WTC11 (cell line): ENCODE data around the gene GART. TPM values are rescaled to one million over a fixed set of nuclear protein-coding genes. Genes with fewer than 3 reads are reported as not detected.

Source experiments
- ATAC-seq: fragments of 200-7000 bp; cut with Tn5 transposase; 2 replicates; pipeline ENCODE4 v1.10.0; 2021; ENCODE audit warnings: mild to moderate bottlenecking, moderate library complexity
- CTCF ChIA-PET: fragments of 300-600 bp; sonication (Branson Sonifier 250); formaldehyde crosslinking; loops from one replicate; lab custom pipeline; 2021; ENCODE audit warnings: antibody characterized with exemption; lab: Charles Lee
- POLR2A ChIA-PET: fragments of 350-600 bp; sonication (Branson Sonifier 250); formaldehyde crosslinking; loops from one replicate; lab custom pipeline; 2021; ENCODE audit warnings: antibody characterized with exemption; lab: Charles Lee
- DNase-seq: peaks from one replicate; pipeline ENCODE4 v3.0.0; 2021; ENCODE audit warnings: low spot score
- H3K27ac Mint-ChIP-seq: 2 replicates; pipeline ENCODE4 v1.8.0; 2021; ENCODE audit warnings: mixed read lengths
- H3K27me3 Mint-ChIP-seq: 2 replicates; pipeline ENCODE4 v1.8.0; 2021; ENCODE audit warnings: low read depth, mild to moderate bottlenecking, moderate library complexity, mixed read lengths
- H3K36me3 Mint-ChIP-seq: 2 replicates; pipeline ENCODE4 v1.8.0; 2021; ENCODE audit warnings: mixed read lengths
- H3K4me1 Mint-ChIP-seq: 2 replicates; pipeline ENCODE4 v1.8.0; 2022; ENCODE audit warnings: mixed read lengths
- H3K4me3 Mint-ChIP-seq: 2 replicates; pipeline ENCODE4 v1.8.0; 2021; ENCODE audit warnings: mild to moderate bottlenecking, moderate library complexity, mixed read lengths
- H3K9me3 Mint-ChIP-seq: 2 replicates; pipeline ENCODE4 v1.8.0; 2021; ENCODE audit warnings: mixed read lengths
- CBFB ChIP-seq: sonication (generic); formaldehyde crosslinking; IDR thresholded peaks from 2 replicates; pipeline ENCODE4 v1.8.1; 2022; ENCODE audit warnings: mild to moderate bottlenecking, low read depth, missing genetic modification reagents
- CREM ChIP-seq: sonication (generic); formaldehyde crosslinking; IDR thresholded peaks from 2 replicates; pipeline ENCODE4 v1.8.1; 2022; ENCODE audit warnings: mild to moderate bottlenecking, missing genetic modification reagents, moderate library complexity
- ETV6 ChIP-seq: sonication (generic); formaldehyde crosslinking; IDR thresholded peaks from 2 replicates; pipeline ENCODE4 v1.8.1; 2022; ENCODE audit warnings: mild to moderate bottlenecking, missing genetic modification reagents
- FOXK1 ChIP-seq: sonication (generic); formaldehyde crosslinking; IDR thresholded peaks from 2 replicates; pipeline ENCODE4 v1.8.0; 2022; ENCODE audit warnings: mild to moderate bottlenecking, moderate library complexity, missing genetic modification reagents
- JUN ChIP-seq: sonication (generic); formaldehyde crosslinking; IDR thresholded peaks from 2 replicates; pipeline ENCODE4 v1.8.0; 2023; ENCODE audit warnings: mild to moderate bottlenecking, missing genetic modification reagents
- NFATC4 ChIP-seq: fragments of 250-450 bp; sonication (Bioruptor Pico); IDR thresholded peaks from 2 replicates; pipeline ENCODE4 v1.9.0; 2021; ENCODE audit warnings: mild to moderate bottlenecking
- TEAD1 ChIP-seq: sonication (generic); formaldehyde crosslinking; IDR thresholded peaks from 2 replicates; pipeline ENCODE4 v1.8.0; 2022; ENCODE audit warnings: mild to moderate bottlenecking, missing genetic modification reagents
- ZBTB21 ChIP-seq: sonication (generic); formaldehyde crosslinking; IDR thresholded peaks from 2 replicates; pipeline ENCODE4 v1.8.1; 2023; ENCODE audit warnings: mild to moderate bottlenecking, missing genetic modification reagents, borderline replicate concordance
- ZNF219 ChIP-seq: sonication (generic); formaldehyde crosslinking; IDR thresholded peaks from 2 replicates; pipeline ENCODE4 v1.8.0; 2023; ENCODE audit warnings: missing genetic modification reagents, mild to moderate bottlenecking, borderline replicate concordance
- ZNF263 ChIP-seq: sonication (generic); formaldehyde crosslinking; IDR thresholded peaks from 2 replicates; pipeline ENCODE4 v1.8.1; 2022; ENCODE audit warnings: low read depth, mild to moderate bottlenecking, moderate library complexity, missing genetic modification reagents
- ZNF396 ChIP-seq: fragments of 250-450 bp; sonication (Bioruptor Pico); IDR thresholded peaks from 2 replicates; pipeline ENCODE4 v1.8.0; 2021; ENCODE audit warnings: mild to moderate bottlenecking, moderate library complexity, borderline replicate concordance
- ZNF532 ChIP-seq: fragments of 250-450 bp; sonication (Bioruptor Pico); IDR thresholded peaks from 2 replicates; pipeline ENCODE4 v1.9.0; 2021; ENCODE audit warnings: mild to moderate bottlenecking, borderline replicate concordance
- total RNA-seq: library from RNA; stranded (reverse); gene quantifications from 3 replicates; pipeline ENCODE4 v1.2.3, GENCODE V29; 2021
- TF ChIP-seq, protein P1 (sequence below): sonication (generic); formaldehyde crosslinking; IDR thresholded peaks from 2 replicates; pipeline ENCODE4 v1.8.0; 2022; ENCODE audit warnings: mild to moderate bottlenecking, missing genetic modification reagents
- TF ChIP-seq, protein P2 (sequence below): sonication (generic); formaldehyde crosslinking; IDR thresholded peaks from 2 replicates; pipeline ENCODE4 v1.8.1; 2023; ENCODE audit warnings: mild to moderate bottlenecking, moderate library complexity, missing genetic modification reagents

GART gene
- total RNA-seq, 1 experiment from 2014 or later: 223 TPM

DNA sequence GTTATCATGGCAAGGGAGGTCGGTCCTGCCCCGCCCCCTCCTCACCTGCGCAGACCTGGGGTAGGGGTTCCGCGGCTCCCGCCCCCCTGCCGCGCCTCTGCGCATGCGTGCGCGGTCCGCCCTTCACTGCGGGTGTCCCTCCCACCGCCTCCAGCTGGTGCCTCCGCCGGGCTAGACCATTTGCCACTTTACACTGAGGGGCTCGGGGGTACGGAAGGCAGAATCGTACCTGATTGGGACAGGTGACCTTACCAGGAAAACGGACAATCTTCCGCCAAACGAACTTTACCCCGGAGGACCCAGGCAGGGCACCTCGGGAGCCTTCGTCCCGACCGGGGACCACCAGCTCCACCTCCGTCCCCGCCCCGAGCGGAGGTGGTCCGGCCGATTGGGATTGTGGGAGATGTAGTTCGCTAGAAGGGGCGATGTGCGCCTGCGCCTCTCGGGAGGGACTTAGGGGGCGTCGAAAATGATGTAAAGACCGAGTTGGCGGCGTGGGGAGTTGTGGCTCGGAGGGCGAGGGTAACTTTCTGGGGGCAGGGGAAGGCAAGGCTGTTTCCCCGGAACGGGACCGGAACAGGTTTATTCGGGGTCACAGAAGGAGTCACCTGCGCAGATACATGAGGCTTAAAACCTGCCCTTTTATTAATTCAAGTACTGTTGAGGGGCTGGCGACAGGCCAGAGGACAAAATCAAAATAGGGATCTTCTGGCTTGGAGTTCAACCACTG is 50.4 kb downstream of the GART start, which contains the start of gene DNAJC28 (continued):
- TF ChIP-seq ZNF532 (no peak), ETV6 (peak; percentile 93), TEAD1 (CRISPR knock-in tag) (0 out of 2 replicates have a peak, but pooled peaks have one; percentile 55), FOXK1 (0 out of 2 replicates have a peak, but pooled peaks have one; percentile 6), NFATC4 (no peak), CREM (0 out of 2 replicates have a peak, but pooled peaks have one; percentile 51), JUN (CRISPR knock-in tag) (0 out of 2 replicates have a peak, but pooled peaks have one; percentile 27)
- TF ChIP-seq, protein P1, sequence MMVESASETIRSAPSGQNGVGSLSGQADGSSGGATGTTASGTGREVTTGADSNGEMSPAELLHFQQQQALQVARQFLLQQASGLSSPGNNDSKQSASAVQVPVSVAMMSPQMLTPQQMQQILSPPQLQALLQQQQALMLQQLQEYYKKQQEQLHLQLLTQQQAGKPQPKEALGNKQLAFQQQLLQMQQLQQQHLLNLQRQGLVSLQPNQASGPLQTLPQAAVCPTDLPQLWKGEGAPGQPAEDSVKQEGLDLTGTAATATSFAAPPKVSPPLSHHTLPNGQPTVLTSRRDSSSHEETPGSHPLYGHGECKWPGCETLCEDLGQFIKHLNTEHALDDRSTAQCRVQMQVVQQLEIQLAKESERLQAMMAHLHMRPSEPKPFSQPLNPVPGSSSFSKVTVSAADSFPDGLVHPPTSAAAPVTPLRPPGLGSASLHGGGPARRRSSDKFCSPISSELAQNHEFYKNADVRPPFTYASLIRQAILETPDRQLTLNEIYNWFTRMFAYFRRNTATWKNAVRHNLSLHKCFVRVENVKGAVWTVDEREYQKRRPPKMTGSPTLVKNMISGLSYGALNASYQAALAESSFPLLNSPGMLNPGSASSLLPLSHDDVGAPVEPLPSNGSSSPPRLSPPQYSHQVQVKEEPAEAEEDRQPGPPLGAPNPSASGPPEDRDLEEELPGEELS (CRISPR knock-in tag): 0 out of 2 replicates have a peak, but pooled peaks have one; percentile 80
- TF ChIP-seq, protein P2, sequence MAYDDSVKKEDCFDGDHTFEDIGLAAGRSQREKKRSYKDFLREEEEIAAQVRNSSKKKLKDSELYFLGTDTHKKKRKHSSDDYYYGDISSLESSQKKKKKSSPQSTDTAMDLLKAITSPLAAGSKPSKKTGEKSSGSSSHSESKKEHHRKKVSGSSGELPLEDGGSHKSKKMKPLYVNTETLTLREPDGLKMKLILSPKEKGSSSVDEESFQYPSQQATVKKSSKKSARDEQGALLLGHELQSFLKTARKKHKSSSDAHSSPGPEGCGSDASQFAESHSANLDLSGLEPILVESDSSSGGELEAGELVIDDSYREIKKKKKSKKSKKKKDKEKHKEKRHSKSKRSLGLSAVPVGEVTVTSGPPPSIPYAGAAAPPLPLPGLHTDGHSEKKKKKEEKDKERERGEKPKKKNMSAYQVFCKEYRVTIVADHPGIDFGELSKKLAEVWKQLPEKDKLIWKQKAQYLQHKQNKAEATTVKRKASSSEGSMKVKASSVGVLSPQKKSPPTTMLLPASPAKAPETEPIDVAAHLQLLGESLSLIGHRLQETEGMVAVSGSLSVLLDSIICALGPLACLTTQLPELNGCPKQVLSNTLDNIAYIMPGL (CRISPR knock-in tag): peak; percentile 74

DNA sequence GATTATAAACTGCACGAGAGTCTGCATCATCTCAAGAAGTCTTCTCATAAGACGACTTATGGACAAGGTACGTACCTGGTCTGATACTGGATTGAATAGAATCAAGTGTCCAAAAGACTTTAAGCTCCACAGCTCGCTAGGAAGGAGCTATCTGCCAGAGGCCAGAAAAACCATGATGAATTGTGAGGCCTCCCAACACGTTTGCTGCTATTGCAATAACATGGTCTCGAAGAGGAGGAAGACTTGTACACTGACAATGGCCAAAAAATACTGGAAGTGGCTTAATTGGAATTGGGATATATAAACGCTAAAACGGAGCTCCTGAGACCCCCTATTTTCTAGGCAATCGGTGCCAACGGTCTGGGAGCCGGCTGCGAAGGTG is 50.9 kb downstream of the GART start:
- ChIA-PET POLR2A (interaction anchor here (0.8 to 1.7 kb wide), 2 partner anchors 11 to 97 kb away, joined by 3 to 15 read pairs; partner anchors contain the start of genes DONSON and TMEM50B), CTCF (interaction anchor here (0.6 to 2.5 kb wide), 7 partner anchors 9 to 166 kb away, joined by 3 to 14 read pairs (median 4); partner anchors contain the start of genes IFNAR1 and TMEM50B)
- TF ChIP-seq, protein P2 (CRISPR knock-in tag): no peak
- no peak for TF ChIP-seq ZNF263 (CRISPR knock-in tag)
- TF ChIP-seq ZNF532: no peak
- TF ChIP-seq ZNF219: no peak
- no peak for TF ChIP-seq ZBTB21 (CRISPR knock-in tag)
- TF ChIP-seq ZNF396 (CRISPR knock-in tag): no peak
- TF ChIP-seq CBFB: no peak
- 0 out of 2 replicates have a peak, but pooled peaks have one; percentile 3 for TF ChIP-seq FOXK1
- H3K4me1 Mint-ChIP-seq: peaks cover 15% of the 10 kb centered on the region
- 0 out of 2 replicates have a peak, but pooled peaks cover under 1% of the 10 kb centered on the region for H3K27me3 Mint-ChIP-seq
- ATAC-seq: no peak
- H3K36me3 Mint-ChIP-seq: peaks cover 12% of the 10 kb centered on the region
- H3K4me3 Mint-ChIP-seq: peak overlapping the region; percentile 90
- H3K9me3 Mint-ChIP-seq: no peaks in the 10 kb centered on the region
- peak overlapping the region; percentile 23; the same call in 1 of the 2 replicates for H3K27ac Mint-ChIP-seq
- no peak for DNase-seq
